HG02981 (cell line): ENCODE results near the gene LARP6.
"Not testable (repeated sequence)": the region's sequence is repeated elsewhere in the genome, so short reads cannot be mapped to it uniquely, and the experiment has no call there.

ENCODE experiments used
- ATAC-seq: cut with Tn5 transposase; IDR thresholded peaks from one replicate; pipeline ENCODE4 v1.9.1; 2021; ENCODE audit warnings: mild to moderate bottlenecking, moderate library complexity; ENCODE audit not compliant: unreplicated experiment

Gene LARP6

DNA sequence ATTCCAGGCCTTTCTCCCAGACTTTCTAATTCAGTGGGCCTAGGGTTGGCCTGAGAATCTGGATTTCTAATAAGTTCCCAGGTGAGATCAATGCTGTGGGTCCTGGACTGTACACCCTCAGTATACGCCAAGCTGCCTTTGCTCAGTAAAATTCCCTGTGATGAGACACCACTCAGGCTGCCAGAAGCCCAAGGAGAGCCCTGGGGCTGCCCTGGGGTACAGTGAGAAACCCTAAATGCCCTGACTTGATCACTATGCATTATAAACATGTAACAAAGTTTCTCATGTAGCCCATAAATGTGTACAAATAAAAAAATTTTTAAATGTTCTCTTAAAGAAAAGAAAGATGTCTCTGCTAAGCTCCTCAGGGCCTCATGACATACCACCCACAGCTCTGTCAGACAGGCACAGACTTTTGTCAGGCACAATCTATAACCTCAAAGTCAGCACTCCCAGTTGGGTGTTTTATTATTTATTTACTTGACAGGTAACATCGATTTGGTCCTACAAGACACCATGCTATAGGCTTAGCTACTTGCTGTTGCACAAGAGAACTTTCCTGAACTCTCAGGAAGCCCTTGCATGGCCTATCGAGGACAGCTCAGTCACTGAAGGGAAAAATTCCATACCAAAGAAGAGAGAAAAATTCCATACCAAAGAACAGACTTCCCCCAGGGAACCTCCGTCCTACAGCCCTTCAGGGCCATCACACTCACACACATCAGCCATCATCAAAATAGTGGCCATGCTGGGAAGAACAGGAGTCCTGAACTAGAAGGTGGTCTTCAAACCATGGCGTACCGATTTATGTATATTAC, 22.7 kb downstream of the LARP6 start:
- ATAC-seq = no peak

DNA sequence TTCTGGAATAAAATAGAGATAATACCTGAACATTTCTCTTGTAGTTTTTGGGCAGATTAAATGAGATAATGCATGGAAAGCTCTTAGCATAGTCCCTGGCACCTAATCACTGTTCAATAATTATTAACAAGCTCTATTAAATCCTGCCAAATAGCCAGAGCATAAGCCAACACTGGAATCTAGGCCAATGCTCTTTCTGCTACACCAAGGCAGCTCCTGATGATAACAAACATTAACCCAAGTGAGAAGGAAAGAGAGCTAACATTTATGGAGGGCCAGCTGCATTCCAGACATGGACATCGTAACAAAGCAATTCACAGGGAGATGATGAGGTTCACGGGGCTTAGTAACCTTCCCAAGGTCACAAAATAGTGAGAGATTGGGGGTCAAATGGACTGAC, 23.3 kb downstream of the LARP6 start:
- no peak for ATAC-seq

DNA sequence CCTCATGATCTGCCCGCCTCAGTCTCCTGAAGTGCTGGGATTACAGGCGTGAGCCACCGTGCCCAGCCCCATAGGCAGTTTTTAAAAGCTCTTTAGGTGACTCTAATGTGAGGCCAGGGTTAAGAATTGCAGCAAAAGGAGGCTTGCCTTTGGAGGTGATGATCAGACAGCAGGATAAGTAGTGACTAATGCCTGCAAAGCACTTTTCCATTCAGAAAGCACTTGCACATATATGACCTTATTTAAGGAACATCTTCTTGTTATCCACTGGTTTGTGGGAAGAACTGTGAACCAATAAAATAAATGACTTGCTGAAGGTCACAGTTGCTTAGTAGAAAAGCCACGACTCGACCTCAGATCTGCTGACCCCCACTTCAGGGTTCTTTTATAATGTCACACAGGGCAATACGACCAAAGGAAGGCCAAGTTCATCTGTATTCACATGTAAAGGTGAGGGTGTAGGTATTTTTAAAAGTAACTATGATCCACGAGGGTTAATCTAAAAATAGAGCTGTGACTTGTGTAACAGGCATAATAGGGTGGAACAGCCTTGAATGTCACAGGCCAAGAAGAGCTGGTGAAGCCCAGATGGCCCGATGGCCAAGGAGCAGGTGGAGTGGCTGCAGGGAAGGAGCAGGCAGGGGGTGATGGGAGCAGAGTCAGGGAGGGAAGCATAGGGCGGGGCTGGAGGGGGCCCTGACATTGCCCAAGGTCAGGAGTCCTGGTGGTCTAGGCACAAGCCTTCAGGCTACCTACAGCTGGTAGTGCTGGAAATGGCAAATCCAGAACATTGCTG, 24.4 kb downstream of the LARP6 start:
- no peak for ATAC-seq

DNA sequence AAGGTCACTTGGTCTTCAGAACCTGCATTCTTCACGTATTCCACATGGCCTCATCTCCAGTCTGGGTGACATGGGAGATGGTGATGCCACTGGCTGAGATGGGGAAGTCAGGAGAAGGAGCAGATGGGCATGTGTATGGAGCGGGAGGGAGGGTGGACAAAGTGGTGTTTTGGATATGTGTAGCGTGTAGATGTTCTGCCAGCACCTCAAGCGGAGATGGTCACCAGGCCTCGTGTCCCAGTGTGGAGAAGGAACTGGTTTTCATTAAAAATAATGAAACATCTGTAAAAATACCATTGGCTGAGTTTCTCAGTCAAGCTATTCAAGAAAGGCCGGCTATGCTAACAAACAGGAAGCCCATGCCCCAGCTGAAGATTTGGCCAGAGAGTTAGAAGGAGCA, 26.2 kb downstream of the LARP6 start:
- ATAC-seq = no peak

DNA sequence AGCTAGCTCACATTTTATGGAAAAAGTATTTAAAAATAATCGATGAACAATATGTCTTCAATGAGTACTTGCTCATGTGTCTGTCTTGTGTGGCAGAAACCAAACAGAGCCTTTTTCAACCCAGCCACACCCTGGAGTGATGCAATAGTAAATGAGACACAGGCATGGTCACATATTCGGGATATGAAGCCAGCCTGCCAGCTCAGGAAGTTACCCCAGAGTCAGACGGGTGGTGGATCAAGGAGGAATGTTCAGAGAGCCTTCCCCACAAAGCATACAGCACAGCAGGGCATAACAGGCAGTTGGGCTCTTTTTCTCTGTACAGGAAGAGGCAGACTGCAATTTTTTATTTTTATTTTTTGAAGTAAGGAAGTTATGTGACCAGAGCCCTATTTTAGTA, 27.3 kb downstream of the LARP6 start:
- no peak for ATAC-seq

DNA sequence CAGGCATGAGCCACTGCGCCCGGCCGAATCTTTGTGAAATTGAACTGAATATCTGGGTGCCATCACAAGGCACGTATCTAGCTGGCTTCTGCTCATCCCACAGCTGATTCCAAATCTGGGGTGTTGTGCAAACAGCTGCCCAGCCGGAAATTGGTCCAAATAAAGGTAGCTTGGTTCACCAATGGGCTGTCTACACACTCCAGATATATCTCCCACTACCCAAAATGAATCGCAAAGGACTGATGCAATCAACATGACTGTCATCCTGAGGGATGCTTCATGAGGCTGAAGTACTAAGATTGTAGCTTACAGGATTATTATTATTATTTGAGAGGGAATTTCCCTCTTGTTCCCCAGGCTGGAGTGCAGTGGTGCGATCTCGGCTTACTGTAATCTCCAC, 28.1 kb downstream of the LARP6 start:
- no peak for ATAC-seq

DNA sequence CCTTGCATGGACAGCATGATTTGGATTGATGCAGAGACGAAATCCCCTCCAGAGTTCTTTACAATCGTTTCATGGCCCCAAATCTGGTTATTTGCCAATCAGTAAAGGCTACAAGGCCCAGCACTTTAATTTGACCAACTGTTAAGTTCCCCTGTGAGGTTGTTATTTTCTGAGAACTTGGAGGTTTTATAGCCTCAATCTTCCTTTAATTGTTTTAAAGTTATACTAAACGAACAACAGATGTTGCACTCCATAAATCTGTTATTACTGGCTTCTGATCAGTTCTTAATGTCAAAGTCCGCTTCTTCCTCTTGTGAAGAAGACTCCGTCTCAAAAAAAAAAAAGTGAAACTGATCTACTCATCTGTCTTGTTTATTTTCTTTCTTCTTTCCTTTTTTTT, 30.8 kb downstream of the LARP6 start:
- no peak for ATAC-seq

DNA sequence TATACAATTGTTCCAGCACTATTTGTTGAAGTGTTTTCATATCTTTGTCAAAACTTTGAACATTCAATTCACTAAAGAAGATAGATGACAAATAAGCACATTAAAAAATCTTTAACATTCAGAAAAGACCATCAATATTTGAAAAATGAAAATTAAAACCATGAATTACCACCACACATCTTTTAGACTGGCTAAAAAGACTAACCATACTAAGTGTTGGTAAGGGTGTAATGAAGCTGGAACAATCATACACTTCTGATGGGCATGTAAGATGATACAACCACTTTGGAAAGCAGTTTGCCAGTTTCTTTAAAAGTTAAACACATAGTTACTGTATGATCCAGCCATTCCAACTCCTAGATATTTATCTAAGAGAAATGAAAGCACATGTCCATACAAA, 33.7 kb downstream of the LARP6 start:
- ATAC-seq = no peak

DNA sequence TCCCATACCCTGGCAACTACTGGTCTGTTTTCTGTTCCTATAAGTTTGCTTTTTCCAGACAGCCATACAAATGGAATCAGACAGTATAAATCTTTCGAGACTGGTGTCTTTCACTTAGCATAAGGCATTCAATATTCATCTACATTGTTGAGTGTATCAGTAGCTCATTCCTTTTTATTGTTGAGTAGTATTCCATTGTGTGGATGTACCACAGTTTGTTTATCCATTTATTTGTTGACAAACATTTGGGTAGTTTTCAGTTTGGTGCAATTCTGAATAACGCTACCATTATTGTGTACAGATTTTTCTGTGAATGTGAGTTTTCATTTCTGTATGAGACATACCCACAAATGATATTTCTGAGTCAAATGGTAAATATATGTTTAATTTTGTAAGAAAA, 35.4 kb downstream of the LARP6 start:
- no peak for ATAC-seq

DNA sequence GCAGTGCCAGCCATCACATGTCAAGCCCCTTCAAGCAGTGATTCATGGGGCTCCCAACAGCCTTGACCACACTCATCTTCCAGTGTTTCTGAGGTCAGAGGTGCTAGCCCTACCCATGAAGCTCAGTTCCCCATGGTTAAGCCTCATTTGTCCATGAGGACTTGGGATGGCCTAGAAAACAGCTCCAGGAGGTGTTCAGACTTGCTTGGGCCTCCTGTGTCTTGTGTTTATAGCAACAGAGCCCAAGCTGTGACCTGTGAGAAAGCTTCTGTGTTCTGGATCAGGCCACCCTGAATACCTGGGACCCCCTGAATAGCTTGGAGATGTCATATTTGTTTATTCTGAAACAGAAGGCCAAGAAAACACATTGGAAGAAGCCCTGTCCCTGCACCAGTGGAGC, 36.7 kb downstream of the LARP6 start:
- no peak for ATAC-seq

DNA sequence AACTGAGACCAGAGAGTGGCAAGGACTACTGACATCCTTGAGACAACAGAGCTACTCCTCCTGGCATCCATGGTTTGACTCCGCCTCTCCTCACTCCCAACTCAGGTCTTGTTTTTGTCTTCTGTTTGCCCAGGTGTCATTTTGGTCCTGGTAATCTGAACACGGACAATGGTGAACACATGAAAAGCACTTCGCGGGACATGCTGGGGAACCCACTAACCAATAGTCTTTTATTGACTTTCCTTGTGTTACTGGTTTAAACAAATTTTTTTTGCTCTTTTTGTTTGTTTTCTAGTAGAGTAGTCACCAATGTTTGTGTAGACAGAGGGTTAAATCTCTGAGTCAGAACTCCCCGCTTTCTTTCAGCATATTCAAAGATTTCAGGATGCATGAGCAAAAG, 38.4 kb downstream of the LARP6 start:
- ATAC-seq = no peak

DNA sequence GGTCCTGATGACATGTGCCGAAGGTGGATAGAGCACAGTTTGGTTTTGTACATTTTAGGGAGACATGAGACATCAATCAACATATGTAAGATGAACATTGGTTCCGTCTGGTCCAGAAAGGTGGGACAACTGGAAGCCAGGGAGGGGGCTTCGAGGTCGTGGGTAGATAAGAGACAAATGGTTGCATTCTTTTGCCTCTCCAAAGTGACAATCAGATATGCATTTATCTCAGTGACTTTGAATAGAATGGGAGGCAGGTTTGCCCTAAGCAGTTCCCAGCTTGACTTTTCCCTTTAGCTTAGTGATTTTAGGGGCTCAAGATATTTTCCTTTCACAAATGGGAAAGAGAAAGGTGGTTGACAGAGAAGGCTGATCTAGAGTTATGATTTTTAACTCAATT, 38.9 kb downstream of the LARP6 start:
- not testable (repeated sequence) for ATAC-seq

DNA sequence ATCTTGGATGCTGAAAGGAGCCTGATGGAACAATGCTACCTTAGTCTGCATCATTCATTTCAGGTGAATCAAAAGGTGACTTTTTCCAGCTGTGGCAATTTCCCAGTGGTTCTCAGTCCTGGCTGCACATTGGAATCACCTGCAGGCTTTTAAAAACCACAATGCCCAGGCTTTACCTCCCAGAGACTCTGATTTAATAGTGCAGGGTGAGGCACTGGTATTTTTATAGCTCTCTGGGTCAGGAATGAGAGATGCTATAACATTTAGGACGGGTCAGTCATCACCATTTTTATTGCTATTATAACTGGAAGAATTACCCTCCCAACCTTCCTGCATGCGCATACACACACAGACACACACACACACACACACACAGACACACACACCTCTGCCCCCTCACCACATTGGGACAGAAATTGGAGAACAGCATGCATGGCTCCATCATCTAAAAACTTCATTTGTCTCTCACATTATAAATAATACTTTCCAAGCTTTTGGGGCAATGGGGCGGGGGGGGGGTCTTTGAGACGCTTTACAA, 41.1 kb downstream of the LARP6 start:
- no peak for ATAC-seq

DNA sequence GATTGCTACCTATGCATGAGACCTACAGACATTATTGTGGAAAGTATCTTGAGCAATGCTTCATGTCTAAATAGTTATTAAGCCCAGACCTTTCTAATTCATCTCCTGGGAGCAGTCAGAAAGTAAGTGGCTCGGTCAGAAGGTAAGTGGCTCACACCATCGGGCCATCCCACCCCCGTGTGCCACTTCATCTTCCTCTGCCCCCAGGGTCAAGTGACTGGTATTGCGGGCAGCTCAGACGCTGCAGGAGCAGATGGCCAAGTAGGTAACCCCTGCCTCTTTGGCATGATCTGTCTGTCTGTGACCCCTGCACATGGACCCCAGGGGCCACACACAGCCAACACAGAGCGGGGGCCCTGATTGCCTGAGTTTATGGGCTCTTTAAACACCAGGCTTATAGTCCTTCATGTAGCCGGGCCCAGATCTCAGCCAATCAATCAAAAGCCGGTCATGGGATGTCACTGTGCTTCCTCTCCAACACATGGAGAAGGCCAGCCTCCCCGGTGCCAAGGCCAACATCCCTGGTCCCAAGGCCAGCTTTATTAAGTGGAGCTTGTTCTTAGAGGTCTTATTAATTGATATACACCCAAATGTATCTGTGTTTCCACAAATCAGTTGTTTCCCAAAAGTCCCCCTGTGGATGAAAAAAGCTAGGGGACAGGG, 42.9 kb downstream of the LARP6 start:
- no peak for ATAC-seq

DNA sequence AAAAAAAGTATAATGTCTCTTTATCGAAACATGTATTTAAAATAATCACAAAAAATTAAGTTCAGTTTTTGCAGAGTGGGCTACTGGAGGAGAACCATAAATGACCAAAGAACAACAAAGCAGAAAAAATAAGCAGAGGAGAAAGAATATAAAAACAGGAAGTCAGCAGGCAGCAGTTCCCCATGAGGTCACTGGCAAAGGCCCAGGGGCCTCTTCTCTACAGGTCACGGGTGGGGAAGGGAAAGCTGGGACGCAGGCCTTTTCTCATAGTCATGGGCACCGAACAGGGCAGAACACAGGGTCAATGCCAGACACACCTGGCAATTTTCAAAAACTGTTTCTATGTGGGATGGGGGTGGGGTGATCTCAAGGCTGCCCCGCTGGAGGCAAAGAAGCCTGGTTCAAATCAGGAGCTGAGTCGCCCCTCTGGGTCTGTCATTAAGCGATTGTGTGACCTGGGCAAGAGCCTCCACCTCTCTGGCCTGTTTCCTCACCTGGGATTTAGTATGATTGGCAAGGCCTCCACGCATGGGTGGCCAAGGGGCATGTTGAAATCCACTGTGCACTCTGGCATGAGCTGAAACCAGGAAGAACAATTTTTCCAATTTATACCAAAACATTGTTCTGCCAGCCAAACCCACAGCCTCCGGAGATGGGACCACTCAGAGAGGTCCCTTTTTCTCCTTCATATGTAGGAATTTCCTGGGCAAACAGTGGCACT, 46.8 kb downstream of the LARP6 start:
- no peak for ATAC-seq

DNA sequence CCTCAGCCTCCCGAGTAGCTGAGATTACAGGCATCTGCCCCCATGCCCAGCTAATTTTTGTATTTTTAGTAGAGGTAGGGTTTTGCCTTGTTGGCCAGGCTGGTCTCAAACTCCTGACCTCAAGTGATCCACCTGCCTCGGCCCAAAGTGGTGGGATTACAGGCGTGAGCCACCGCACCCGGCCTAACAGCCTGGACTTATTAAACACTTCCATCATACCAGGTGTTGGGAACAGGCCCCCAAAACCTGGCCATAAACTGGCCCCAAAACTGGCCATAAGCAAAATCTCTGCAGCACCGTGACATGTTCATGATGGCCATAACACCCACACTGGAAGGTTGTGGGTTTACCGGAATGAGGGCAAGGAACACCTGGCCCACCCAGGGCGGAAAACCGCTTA, 49.6 kb downstream of the LARP6 start:
- ATAC-seq = not testable (repeated sequence)

DNA sequence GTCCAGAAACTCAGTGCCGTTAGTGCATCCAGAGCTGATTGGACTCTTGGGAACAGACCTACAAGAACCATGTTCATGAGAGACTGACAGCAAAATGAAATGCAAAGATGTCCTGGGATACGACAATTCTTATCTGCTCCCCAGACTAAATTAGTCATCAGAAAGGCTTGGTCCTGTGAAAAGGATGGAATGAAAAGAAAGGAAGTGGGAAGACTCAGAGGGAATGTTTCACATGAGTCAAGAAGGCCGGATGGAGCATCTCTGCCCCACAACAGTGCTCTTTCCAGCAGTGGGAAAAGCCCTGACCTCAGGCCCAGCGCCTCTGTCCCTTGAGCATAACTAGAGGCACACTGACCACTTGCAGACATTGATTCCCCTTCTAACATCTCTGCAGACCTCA, 51.3 kb downstream of the LARP6 start:
- ATAC-seq = no peak

DNA sequence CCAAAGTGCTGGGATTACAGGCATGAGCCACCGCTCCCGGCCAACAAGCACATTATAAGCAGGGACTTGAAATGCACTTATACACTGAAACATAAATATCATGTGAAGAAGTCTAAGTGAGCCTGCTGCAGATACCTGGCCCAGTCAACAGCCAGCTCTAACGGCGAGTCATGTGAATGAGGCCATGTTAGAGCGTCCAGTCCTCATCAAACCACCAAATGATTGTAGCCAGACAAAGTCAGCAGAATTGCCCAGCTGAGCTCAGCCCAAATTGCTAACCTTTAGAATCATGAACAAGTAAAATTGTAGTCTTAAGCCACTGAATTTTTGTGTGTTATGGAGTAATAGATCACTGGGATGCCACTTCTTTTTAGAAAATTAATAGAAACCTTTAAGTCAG, 52.8 kb downstream of the LARP6 start:
- no peak for ATAC-seq

DNA sequence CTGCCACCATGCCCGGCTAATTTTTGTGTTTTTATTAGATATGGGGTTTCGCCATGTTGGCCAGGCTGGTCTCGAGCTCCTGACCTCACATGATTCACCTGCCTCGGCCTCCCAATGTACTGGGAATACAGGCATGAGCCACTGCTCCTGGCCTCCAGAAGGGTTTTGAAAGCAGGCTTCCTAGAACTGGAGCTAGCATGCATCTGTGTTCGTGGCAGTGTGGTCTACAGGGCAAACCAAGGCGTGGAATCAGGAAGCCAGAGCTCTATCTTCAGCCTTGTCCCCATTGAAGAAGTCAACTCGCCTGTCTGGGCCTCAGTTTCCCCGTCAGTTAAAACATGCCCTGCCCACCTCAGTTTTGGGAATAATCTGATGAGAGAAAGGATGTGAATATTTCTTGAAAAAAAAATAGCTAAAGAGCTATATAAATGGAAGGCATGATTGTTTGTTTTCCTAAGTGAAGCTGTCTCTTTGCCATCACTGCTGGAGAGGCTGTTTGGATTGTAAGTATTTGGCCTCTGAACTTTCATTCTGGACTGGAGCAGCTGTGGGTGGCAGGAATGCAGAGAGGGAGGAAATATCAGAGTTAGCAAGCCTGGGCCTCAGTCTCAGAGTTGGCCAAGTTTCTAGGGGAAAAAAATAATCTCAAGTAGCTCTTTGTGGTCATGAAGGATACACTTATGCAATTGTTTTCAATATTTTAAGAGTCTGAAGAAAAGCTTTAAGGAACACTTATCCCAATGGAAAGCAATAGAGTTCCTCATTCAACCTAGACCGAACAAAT, 54.1 kb downstream of the LARP6 start:
- ATAC-seq = no peak

DNA sequence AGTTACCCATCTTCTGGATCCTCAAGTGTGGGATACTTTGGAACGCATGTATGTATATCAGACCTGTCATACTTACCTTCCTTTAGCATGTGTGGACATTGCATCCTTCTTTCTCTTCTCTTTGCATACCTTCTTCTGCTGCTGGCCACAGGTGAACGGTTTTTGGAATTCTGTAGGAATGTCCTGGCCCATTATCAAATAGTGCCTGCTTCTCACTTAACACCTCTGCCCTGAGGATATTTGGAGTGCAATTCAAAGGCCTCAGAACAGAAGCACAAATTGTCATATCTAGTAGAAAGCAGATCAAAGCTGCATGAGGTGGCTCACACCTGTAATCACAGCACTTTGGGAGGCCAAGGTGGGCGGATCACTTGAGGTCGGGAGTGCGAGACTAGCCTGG, 56.5 kb downstream of the LARP6 start:
- ATAC-seq = no peak
